NB4 (cell line): Measurements from ENCODE around the gene GRB10.

Experiments
- CTCF ChIP-seq: IDR thresholded peaks from one replicate; pipeline ENCODE4 v1.5.1; 2012; ENCODE audit warnings: low read depth, low read length
- TF ChIP-seq, protein P1 (sequence below): IDR thresholded peaks from 2 replicates; pipeline ENCODE4 v1.6.1; 2011; ENCODE audit warnings: low read depth, low read length

DNA sequence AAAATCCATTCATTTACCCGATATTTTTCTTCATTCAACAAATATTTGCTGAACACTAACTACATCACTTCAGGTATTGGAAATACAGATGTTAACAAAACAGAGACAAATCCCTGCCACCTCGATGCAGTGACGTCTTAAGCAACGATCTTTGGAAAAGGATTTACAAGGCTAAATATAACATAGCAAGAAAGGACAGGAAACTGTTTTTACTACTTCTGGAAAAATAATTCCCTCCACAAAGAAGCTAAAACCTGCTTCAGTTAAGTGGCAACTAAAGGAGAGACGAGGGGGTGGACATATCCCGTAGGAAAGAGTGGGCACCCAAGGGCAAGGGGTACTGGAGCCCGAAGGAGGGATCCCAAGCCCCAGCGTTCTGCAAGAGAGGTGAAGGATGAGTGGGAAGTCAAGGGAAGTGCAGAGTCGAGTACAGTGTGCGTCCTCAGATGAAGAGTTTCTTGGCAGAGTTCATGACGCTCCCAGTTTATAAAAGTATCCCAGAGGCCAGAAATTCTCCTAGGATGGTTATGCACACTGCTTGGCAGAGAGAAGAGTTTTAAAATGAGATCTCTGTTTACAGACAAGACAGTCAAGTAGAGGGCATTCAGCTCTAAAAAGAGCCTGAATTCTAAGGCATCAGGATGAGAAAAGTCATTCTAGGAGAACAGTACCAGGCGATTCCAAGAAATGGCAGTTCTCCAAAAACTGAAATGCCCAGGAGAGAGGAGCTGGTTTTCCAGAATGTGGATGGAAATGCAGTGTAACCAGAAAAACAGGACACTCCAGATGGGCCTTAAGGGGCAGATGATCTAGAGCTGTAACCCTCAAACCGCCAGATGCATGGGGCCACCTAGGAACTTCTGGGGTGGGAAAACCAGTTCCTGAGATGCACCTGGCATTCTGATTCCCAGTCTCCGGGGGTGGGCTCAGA is 97.3 kb downstream of the GRB10 start:
- no peak for TF ChIP-seq CTCF
- TF ChIP-seq, protein P1, sequence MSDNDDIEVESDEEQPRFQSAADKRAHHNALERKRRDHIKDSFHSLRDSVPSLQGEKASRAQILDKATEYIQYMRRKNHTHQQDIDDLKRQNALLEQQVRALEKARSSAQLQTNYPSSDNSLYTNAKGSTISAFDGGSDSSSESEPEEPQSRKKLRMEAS, result no peak
